GM13977 (cell line): ENCODE data around the gene SLC1A2.

Experiments
- DNase-seq: peaks from one replicate; pipeline ENCODE4 v3.0.0; 2012; ENCODE audit warnings: low spot score
- in situ Hi-C: fragments of 300-500 bp; cut with MboI; formaldehyde crosslinking; loops from one replicate; pipeline ENCODE4 v1.12.0; 2022; ENCODE audit warnings: low sequenced_read_pairs, low pct_unique_long_range_greater_than_20kb, mixed read lengths, inconsistent platforms; ENCODE audit not compliant: unreplicated experiment
- TF ChIP-seq, protein P1 (sequence below): IDR thresholded peaks from 2 replicates; pipeline ENCODE4 v1.5.1; 2012; ENCODE audit warnings: mild to moderate bottlenecking, control low read depth; ENCODE audit not compliant: insufficient read depth; ENCODE audit errors: extremely low read depth, missing control alignments

SLC1A2 gene

DNA sequence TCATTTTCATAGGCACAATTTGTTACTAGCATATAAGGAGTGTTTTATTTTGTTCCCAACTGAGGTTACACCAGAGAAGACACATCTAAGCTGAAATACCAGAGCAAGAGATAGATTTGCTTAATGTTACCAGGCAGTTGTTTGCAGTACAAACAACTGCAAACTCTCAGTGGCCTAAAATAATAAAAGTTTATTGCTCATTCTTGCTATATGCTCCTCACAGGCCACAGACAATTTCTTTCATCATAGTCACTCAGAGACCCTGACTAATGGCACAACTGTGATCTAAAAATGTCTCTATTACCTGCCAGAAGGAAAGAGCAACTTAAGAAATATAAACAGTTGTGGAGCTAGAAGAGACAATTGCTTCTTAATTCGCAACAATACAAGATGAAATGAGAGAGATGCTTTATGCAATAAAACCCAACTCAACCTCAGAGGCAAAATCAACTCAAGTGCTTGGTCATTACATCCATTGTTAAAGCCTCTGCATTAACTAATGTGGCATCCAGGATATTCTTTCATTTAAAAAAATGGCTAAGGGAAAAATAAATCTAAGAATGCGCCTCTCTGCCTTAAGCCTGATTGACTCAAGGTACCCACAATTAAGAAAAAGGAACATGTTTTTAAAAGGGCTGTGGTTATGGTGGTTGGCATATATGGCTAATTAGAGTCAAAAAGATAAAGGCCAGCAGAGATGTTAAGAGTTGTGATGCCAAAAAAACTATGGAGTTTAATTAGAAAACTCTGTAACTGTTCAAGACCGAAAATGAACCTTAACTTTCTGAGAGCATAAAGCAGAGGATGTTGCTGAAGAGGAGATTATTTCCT lies 176.7 kb downstream of the SLC1A2 start:
- TF ChIP-seq, protein P1, sequence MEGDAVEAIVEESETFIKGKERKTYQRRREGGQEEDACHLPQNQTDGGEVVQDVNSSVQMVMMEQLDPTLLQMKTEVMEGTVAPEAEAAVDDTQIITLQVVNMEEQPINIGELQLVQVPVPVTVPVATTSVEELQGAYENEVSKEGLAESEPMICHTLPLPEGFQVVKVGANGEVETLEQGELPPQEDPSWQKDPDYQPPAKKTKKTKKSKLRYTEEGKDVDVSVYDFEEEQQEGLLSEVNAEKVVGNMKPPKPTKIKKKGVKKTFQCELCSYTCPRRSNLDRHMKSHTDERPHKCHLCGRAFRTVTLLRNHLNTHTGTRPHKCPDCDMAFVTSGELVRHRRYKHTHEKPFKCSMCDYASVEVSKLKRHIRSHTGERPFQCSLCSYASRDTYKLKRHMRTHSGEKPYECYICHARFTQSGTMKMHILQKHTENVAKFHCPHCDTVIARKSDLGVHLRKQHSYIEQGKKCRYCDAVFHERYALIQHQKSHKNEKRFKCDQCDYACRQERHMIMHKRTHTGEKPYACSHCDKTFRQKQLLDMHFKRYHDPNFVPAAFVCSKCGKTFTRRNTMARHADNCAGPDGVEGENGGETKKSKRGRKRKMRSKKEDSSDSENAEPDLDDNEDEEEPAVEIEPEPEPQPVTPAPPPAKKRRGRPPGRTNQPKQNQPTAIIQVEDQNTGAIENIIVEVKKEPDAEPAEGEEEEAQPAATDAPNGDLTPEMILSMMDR = no peak
- no peak for DNase-seq
- in situ Hi-C loops = no loop called here

DNA sequence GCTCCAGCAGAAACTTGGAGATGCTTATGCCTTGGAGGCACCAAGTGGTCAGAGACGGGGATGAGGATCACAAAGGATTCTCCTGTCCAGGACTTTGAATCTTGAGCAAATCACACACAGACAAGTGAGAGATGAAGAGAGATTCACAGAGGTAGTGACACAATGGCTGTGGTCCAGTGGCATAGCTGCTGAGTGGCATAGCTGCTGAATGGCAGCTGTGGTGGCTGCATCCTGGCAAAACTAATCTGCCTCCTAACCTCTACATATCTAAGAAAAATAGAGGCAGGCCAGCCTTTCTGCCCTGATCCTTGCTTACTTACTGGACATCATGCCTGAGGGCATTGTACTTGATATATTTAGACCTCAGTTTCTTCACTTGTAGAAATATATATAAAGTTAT lies 177.8 kb downstream of the SLC1A2 start:
- no peak for DNase-seq
- TF ChIP-seq, protein P1 = no peak
- in situ Hi-C loops = no loop called here

DNA sequence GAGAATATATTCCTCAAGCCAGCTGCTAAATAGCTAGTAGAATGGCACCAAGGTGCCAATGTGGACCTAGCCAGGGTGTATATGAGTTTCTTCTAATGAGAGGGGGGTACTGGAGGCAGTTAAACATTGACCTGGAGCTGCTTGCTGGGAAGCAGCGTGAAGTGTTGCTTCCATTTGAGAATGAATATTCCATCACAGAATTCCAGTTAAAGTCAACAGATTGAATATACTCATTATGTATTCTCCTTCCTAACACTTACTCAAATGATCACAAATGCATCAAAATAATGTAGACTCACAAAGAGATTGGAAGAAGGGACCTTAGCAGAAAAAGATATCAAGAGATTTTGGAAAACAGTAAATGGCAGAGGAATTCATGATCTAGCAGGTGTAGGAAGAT lies 178.3 kb downstream of the SLC1A2 start:
- in situ Hi-C loops = no loop called here
- no peak for DNase-seq
- TF ChIP-seq, protein P1 = no peak

DNA sequence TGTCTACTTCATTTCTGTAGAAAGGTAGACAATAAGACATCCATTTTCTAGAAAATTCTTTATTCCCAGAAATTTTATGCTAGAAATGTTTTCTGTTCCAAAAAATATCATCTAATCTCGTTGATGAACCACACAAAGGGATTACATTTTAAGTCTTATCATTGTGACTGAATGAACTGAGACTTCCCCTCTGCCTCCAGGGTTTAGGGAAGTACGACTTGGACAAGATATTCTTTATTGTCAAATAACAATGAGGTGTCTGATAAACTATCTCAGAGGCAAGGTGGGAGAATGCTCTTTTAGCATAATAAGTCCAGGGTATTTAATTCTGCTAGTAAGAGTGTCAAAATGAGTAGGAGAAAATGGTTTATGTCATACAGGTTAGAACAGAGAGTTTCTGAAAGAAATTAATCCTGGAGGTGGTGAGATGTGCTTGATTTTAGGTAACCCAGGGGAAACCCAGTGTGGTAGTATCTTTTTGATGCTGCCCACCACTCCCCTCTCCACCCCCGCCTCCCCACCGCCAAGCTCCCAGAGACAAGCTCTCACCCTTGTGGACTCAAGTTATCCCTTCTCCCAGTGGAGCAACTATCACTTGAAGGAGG lies 179.8 kb downstream of the SLC1A2 start:
- no peak for DNase-seq
- TF ChIP-seq, protein P1 = no peak
- in situ Hi-C loops = no loop called here

DNA sequence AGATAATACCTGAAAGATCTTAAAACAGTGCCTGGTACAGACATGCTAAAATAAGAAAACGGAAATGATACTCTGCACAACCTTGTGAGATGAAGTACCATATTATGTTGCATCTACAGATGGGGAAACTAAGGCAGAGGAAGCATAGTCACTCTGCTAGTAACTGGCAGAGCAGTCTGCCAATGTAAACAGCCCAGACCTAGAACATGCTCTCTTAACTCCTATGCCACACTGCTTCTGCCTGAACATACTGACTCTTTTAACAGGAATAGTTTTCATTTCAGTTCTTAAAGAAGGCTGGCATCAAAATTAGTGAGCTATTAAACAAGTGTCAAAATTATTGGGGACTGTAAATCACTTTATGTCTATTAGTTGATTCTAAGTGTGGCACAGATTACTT lies 180.5 kb downstream of the SLC1A2 start:
- DNase-seq = no peak
- in situ Hi-C loops = no loop called here
- TF ChIP-seq, protein P1 = no peak

DNA sequence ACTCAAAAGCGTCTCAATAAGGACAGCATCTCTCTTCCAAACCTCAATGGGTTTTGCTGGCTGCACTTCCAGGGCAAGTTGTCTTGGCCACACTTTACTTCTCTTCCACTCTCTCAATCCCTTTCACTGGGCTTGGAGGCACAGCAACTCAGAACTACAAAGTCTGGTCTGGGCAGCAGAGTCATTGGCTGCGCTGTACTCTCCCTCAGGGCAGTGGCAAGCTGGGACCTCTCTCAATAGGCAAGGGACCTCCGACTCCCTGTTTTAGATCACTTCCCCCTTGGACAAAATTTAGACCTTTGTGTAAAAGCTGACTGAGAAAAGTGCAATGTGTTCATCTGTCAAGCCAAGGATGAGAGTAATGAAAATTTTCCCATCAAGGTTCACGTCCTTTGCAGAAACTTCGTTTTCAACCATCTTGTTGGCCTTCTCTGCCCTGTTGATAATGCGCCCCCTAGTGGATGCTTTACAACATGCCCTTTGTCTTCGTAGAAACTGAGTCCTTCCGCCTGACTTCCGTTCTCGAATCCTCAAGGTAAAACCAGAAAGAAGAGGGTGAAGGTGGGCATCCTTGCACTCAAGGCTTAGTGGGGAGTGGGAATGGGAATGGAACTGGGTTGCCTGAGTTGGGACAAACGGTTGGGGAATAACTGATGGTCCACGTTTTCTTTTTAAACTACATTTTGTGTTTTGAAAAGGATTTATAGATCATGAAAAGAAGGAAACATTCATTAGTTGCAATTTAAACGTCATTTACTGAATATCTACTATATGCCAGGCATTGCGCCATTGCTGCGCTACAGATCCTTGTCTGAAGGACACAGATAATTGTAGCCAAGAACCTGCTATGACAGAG lies 181.3 kb downstream of the SLC1A2 start:
- TF ChIP-seq, protein P1 = peak; percentile 80
- in situ Hi-C loops = no loop called here
- peak; percentile 9 for DNase-seq
